HG02884 (cell line): Measurements from ENCODE around the gene PLEKHA7.
"Not testable (repeated sequence)": the region's sequence is repeated elsewhere in the genome, so short reads cannot be mapped to it uniquely, and the experiment has no call there.

Source experiments
- ATAC-seq: cut with Tn5 transposase; IDR thresholded peaks from one replicate; pipeline ENCODE4 v1.9.1; 2021; ENCODE audit warnings: mild to moderate bottlenecking, moderate library complexity; ENCODE audit not compliant: unreplicated experiment

The PLEKHA7 gene

DNA sequence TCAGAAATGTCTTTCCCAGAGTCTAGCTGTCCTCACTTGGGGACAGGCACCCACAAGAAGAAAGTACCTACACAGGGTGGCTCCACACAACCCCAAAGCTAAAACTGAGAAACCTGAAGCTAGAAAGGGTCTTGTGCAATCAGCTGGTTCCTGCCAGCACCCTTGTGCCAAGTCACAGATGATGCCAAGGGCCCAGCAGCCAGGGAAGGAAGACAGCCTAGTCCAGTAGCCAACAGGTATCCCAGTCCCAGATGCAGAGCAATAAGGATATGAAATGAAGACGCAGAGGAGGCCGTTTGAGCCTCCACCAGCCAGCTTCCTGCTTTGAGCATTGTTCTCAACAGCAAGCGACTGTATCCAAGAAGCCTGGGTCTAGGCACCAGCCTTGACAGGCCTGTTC is 6.1 kb downstream of the PLEKHA7 start:
- no peak for ATAC-seq

DNA sequence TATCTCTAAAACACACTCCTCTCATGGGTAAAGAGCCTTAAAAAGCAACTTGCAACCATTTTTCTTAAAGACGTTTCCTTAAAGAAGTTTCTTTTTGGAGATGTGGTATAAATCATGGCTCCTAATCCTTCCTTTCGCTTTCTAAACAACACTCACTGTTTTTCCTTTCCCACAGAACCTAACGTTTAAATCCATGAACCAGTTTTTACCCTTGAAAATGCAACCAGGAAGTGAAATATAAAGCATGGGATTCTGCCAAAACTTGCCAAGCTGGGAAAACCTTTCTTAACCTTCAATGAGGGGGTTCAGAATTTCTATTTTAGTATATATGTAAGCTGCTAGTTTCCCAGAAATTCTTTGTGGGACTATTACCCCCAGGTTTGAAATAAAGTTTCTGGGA is 8.6 kb downstream of the PLEKHA7 start:
- ATAC-seq: no peak

DNA sequence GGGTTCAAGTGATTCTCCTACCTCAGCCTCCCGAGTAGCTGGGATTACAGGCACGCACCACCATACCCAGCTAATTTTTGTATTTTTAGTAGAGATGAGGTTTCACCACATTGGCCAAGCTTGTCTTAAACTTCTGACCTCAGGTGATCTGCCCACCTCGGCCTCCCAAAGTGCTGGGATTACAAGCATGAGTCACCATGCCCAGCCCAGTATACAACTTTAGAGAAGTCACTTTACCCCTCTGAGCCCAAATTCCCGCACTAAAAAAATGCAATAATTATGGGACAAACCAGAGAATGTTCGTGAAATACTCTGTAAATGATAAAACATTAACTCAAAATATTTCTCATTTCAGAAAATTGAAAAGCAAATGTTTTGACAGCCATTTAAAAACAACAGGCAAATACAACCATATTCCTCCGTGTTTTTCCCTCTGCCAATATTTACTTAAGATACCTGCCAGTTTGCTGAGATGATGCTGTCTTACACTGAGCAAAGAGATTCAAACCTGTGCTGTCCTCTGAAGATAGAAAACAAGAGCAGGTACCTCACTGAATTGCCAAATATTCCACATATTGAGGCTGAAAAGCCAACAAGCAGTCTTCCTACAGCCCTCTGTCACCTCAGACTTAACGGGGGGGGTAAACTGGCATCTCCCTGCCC is 9.6 kb downstream of the PLEKHA7 start:
- no peak for ATAC-seq

DNA sequence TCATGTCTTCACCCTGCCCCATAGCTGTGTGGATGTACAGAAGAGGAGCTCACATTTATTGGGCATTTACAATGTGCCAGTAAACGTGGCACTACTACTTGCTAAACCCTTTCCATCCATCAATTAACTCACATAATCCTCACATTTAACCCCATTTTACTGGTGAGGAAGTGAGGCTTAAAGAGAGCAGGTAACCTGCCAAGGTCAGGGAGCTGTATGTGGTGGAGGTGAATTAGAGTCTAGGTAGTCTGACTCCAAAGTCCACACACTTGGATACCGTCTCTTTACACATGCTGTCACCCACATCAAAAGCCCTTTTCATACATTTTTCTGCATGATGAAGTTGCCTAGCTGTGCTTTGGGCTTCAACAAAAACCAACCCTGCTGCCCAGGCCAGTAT is 10.8 kb downstream of the PLEKHA7 start:
- no peak for ATAC-seq

DNA sequence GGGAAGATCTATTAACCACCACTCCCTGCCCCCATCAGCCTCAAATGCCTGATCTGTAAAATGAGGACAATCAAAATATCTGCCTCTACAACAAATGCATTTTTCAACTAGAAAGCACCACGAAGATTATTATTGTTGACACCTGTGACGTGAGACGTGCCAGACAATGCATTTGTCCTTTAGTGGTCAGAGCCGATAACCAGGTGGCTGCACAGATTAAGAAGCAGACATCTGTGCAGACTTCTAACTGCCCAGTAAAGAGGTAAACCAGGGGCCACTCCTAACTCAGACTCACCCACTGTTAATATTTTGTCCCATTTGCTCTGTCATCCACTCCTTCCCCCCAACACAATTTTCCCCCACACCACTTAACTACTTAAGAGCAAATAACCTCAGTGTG is 11.7 kb downstream of the PLEKHA7 start:
- no peak for ATAC-seq

DNA sequence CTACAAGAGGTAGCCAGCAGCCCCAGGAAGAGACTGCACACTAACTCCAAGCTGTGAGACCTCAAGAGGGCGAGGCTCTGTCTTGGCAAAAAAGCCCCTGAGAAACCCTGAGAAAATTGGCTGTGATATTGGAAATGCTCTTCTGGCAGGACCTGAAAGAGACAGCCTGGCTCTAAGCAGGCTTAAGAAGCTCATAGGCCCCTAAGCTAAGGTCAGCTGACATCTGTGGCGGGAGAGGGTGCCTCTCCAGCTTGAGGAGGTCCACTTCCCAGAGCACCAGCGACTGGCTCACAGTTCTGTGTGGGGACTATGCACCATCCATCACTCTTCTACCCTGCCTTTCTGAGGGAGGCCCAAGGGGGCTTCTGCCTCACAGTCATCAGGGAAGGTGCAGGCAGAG is 12.4 kb downstream of the PLEKHA7 start:
- ATAC-seq: no peak

DNA sequence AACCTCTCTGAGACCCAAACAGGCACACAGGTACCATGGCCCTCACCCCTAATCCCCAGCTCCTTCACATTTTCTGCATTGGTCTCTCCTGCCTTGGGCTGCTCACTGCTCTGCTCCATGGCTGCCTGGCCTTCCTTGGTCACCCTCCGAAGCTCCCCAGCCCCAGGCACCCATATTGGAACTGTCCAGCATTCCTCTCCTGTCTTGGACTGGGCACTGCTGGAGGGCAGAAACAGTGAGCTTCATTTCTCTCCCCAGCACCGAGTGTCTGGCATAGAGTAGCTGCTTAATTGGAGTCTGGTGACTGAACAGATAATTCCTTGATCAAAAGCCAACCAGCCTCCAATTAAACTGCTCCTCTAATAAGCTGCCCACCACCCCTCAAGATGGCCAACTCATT is 13.2 kb downstream of the PLEKHA7 start:
- no peak for ATAC-seq

DNA sequence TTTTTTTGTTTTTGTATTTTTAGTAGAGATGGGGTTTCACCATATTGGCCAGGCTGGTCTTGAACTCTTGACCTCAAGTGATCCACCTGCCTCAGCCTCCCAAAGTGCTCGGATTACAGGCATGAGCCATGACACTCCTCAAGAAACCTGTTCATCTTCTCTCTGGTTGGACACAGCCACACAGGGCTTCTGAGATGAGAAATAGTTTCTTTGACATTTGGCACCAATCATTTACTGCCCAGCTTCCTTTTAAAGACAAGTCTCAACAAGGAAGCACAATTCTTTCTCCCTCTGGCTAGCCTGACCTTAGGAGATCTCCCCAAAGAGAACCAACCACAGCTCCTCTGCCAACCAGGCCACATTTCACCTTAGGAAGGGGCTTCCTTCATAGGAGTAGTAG is 14.0 kb downstream of the PLEKHA7 start:
- not testable (repeated sequence) for ATAC-seq

DNA sequence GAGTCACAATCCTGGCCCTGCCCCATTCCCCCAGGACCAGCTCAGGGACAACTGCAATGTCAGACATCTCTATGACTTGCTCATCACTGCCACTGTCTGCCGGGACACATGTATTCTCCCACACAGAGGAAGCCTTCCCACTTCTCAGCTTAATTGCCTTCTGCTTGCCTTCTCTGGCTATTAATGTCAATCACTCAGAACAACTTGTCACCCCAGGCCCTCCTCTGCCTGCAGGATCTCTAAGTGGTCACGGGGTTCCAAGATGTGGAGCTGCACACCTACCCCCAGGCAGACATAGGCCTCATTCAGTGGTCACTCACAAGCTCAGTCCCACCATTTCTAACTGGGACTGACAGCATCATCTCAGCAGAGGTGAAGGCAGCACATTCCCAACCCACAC is 15.1 kb downstream of the PLEKHA7 start:
- no peak for ATAC-seq

DNA sequence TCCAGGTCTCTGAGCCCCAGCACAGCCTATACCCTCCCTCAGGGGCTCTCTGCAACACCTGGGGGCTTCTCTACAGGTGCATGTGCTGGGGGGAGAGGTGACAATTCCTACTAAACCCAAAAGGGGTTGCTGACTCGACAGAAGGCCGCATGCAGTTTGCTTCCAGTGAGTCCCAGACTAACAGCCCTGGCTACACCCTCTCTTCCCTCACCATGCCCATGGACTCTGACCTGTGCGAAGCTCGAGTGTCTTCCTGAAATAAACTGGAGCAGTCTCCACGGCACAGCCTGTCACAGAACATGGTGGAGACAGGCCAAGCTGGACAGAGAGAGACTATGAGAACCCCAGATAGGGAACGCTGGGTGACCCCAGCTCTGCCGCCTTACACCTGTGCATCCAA is 16.6 kb downstream of the PLEKHA7 start:
- ATAC-seq: no peak

DNA sequence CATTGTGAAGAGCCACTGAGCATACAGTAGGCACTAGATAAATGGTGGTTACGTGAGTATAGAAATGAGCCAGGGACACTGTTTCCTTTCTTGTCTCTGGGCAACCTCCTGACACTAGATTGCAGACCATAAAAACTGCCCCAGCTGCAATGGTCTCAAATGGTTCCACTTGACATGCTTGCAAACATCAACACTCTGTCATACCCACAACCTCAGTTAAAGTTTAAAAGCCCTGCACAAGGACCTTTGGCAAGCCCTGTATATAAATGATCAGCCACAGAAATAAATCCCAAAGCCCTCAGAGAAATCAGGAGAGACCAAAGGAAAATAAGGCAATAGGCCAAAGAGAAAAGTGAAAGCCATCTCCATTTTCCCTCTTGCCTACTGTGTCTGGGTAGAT is 20.7 kb downstream of the PLEKHA7 start:
- ATAC-seq: no peak

DNA sequence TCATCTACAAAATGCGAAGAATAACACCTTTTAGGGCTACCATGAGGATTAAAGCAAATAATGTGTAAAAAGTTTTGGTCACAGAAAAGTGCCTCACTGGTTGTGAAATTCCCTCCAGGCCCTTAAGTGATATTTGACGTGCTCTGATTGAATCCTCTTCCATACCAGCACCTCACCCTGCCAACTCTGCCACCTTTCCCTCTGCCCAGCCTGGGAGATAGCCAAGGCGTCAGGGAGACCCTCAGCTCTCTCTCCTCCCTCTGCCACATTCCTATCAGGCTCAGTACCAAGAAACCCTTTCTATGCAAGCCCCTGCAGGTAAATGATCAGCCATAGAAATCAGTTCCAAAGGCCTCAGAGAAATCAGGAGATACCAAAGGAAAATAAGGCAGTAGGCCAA is 21.4 kb downstream of the PLEKHA7 start:
- ATAC-seq: no peak

DNA sequence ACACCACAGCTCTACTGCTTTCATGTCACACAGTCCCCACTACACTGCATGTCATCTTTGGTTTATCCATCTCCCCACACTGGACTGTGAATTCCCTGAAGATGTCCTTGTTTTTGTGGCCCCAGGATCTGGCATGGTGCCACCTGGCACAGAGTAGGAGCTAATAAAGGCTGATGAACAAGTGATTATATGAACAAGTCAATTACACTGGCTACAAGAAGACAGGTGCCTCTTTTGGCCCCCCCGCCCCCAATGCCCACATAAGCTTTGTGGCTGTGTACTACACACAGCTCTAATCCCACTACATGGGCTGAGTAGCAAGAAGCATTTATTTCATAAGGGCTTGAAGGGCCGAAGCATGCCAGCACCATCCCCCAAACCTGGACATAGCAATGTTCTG is 24.7 kb downstream of the PLEKHA7 start:
- ATAC-seq: no peak

DNA sequence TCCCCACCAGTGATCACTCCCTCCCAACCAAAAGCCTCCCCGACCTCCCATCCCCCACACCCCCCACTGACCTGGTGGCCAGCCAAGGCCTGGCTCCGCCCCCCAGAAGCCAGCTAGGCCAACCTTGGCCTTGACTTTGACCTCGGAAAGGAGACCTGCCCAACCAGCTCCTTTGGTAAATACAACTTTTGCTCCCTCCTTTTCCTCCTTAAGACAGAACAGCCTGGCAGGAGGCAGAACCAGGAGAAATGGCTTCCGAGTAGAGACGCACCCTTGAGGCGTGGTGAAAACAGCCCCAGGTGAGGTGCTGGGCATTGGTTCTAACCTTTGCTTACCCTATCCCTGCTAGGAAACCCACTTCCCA is 27.0 kb downstream of the PLEKHA7 start:
- ATAC-seq: no peak

DNA sequence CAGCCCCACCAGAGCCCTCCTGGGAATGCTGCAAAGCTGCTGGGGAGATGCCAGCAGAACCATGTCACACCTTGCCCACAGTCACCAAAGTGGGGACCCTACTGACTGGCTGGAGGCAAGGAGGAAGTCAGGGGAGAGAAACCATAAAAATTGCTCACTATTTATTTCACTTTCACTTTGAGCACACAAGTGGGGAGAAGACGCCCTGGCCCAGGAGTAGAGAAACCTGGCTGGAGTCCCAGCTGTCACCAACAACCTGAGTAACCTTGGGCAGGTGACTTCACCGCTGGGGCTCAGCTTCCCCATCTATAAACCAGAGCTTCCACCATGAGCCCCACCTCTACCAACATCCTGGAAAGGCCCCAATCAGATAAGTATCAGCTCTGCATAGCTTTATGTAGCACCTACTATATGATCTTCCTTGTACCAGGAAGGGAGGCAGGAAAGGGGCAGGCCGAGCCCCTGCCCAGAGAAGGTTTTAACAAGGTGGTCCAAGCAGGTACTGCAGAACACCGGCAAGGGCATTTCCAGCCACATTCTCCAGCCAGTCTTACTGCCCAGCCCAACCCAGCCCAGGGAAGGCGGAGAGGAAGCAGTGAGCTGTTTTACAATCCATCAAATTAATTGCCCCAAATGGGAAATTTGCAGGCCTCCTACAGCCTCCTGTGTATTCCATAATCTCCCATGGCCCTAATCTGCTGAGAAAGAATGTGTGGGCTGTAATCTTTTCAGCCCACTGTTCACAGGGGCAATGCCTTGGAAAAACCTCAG is 27.6 kb downstream of the PLEKHA7 start:
- ATAC-seq: peak; percentile 97

DNA sequence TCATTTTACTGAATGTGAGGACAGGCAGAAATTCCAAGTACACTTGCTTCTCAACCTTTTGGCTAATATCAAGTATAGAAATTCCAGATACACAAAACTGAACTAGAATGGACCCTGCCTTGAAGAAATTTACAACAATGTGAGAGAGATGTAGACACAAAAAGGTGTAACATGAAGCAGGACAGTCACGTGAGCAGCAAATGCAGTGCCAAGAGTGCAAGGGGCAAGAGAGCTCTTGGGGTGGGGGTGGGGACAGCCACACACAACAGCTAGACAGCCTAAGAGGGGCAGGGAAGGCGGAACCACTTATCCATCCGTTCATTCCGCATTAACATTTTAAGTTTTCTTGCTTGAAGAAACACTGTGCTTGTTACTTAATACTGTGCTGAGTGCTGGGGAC is 28.9 kb downstream of the PLEKHA7 start:
- no peak for ATAC-seq

DNA sequence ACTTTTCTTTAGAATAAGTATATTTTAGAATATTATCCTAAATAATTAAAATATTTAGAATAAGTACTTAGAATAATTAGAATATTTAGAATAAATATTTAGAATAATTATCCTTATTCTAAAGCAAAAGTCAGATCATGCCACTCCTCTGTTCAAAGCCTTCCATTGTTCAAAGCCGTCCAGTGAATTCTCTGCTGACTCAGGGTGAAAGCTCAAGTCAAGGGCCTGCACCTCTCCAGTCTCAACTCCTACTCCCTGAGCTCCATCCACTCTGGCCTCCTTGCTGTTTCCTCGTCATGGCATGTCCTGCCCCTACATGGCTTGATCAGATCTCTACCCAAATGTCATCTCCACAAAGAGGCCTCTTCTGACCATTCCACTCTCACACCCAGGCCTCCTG is 30.0 kb downstream of the PLEKHA7 start:
- no peak for ATAC-seq

DNA sequence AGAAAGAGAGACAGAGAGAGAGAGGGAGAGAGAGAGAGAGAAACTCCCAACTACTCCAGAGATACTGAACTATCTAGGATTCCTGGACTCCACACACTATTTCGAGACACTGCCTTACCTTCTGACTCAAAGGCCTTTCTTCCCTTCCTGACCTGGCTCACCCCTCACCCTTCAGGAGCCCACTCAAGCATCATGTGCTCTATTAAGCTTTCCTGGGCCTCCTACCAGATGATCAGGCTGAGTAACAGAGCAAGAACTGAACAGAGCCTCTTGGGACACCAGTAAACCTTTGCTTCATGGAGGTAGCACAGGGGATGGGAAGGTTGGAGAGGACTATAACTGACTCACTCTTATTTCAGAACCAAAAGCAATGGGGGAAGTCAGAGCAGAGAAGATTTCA is 31.4 kb downstream of the PLEKHA7 start:
- ATAC-seq: no peak

DNA sequence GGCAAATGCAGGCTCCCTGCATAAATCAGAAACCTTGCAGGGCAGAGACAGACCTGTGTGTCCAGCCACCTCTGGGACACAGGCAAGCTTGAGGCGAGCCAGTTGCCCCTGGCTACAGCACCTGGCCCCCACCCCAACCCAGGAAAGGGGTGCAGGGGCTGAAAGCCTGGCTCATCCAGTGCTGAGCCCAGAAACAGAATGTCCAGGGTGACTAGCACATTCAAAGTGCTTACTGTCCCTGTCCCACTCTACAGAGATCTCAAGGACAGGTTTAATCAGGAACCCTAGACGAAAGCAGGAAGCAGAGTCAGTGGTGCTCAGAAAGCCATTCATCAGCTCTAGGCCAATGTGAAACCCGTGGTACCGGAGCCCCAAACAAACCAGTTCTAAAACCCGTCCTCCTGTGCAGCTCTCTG is 31.9 kb downstream of the PLEKHA7 start:
- no peak for ATAC-seq

DNA sequence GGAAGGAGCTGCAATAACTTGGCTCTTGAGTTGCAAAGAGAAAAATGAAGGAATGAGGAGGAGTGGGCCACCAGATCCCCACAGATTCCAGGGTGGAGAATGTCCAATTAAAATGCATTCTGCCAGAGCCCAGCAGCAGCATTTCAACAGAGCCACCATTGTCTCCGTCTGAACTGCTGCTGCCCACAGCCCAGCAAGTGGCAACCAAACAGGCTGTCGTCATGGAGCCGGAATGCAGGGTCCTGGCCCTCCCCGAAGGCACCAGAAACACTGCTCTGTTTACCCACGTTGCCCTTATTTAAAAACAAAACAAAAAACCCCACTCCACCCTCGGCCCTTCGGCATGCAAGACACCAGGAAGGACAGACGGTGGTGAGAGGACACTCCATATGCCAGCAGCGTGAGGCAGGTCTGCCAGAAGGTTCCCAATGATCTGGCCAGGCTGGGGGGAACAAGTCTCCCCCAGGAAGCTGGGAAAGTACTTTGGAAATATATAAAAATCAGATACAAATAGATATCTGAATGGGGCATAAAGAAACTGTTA is 32.5 kb downstream of the PLEKHA7 start:
- ATAC-seq: no peak

DNA sequence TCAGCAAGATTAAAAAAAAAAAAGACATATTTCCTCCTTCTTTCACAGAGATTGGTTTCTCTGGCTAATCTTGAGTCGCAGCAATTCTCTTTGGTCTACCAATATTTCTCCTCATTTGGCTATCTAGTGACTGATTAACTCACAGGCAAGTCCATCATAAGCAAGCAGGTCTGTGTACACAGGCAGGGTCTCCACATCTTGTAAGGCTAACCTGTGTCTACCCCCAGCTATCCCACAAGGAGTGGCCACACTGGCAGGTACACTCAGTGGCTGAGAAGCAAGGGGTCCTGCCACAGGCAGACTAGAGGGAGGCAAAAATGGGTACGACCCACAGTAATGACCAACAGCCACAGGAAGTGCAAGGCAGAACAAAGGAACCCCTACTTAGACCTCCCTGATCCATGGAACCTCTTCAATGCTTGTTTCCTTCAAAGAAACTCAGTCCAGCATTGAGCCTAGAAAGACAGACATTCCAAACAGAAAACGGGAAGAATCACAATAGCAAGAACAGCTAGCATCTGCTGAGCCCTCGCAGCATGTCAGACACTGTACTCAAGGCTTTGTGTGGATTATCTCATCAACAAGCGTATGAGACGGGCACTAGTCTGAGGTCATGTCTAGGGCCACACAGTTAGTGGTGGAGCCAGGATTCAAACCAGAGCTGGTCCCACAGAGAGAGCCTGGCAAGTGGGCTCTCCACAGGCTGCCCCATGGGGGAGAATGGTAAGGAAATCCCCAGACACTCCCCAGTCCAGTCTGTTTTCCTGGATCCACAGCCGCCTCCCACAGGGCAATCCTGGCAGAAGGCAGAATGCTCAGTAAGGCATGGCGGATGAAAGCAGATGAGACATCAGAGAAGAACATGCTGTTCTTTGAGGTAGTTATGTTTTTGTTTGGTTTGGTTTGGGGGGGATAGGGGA is 34.3 kb downstream of the PLEKHA7 start:
- ATAC-seq: no peak

DNA sequence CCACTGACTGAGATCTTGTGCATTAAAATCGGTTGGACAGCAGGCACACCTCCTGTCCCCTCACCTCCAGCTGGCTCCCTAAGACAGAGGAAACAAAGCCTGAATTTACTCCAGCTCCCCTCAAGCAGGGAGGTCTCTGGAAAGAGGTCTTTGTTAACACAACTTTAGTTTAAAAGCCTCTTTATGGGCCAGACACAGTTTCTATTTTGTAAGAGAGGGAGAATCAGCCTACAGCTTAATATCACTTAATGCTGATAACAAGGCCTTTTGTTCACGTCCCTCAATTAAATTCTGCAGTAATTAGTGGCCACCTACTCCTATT is 36.3 kb downstream of the PLEKHA7 start:
- no peak for ATAC-seq
